ENCODE measurements around the gene HNRNPLL. TPM values are rescaled to one million over a fixed set of nuclear protein-coding genes. Genes with fewer than 3 reads are reported as not detected.

The HNRNPLL gene
- total RNA-seq = 10 to 100 TPM; 45.2 to 59.7 (median 54.4) TPM

GRCh38 chr2:38602732-38603401 is at the start of gene HNRNPLL:
Gene HNRNPLL, minus strand, starts transcription at chr2:38602928. Its CDS starts 302 bp downstream, at chr2:38602626.
- 0% methylated on average over 2 to 35 of the region's 75 CpGs for WGBS, 2 donors (ENCODE audit: low coverage in 1 of 2)
- peak within 1 kb of the TSS; percentile 69 to 86 (median 82) for H3K4me3 ChIP-seq
- peak; percentile 99 for DNase-seq
- H3K36me3 ChIP-seq = no peaks in the 10 kb centered on the region
- in situ Hi-C loops (cut with MboI; ENCODE audit: low pct_ligation_motif_present in 1 of 4, low pct_unique_long_range_greater_than_20kb in 1 of 4, low sequenced_read_pairs in 3 of 4) = loop anchor here in 2 of 4 donors (10.0 kb wide), 1 partner anchor 62 kb away; the partner anchor contains the start of gene GALM (in 2 of the 2)
- peak within 1 kb of the TSS; percentile 97 to 98 (median 98) for H3K27ac ChIP-seq
- no peaks in the 10 kb centered on the region for H3K9me3 ChIP-seq
- intact Hi-C loops (cut with DNase I; ENCODE audit: low total_unique reads) = loop anchor here (10.0 kb wide), 1 partner anchor 122 kb away; no protein-coding TSS in a partner anchor
- no peaks in the 10 kb centered on the region for H3K27me3 ChIP-seq
- peaks cover 10 to 45% (median 30%) of the 10 kb centered on the region in 4 donors for H3K4me1 ChIP-seq
- TF ChIP-seq POLR2A (IDR thresholded peaks at IDR 0.05) = peak; percentile 97
- no peak for TF ChIP-seq EP300 (IDR thresholded peaks at IDR 0.05; ENCODE audit: low read depth)
- no peak for TF ChIP-seq CTCF (IDR thresholded peaks at IDR 0.05)
- peak; percentile 99 for TF ChIP-seq POLR2AphosphoS5 (IDR thresholded peaks at IDR 0.05)

GRCh38 chr2:38650717-38651116 is 48.0 kb upstream of the HNRNPLL start:
- Histone ChIP-seq H3K9me3 (no peaks in the 10 kb centered on the region), H3K36me3 (no peaks in the 10 kb centered on the region), H3K4me1 (peaks cover 0 to 8% (median 3%) of the 10 kb centered on the region in 4 donors), H3K27me3 (no peaks in the 10 kb centered on the region), H3K27ac (no peak overlapping the region), H3K4me3 (no peak overlapping the region)
- 84% methylated on average over 2 of the region's 2 CpGs; no CpG with 5 or more reads in 1 of the 2 donors for WGBS, 2 donors (ENCODE audit: low coverage in 1 of 2)
- DNase-seq = no peak
- in situ Hi-C loops (cut with MboI; ENCODE audit: low pct_ligation_motif_present in 1 of 4, low pct_unique_long_range_greater_than_20kb in 1 of 4, low sequenced_read_pairs in 3 of 4) = no loop called here
- TF ChIP-seq CTCF (IDR thresholded peaks at IDR 0.05) = no peak
- no peak for TF ChIP-seq POLR2AphosphoS5 (IDR thresholded peaks at IDR 0.05)
- no peak for TF ChIP-seq EP300 (IDR thresholded peaks at IDR 0.05; ENCODE audit: low read depth)
- TF ChIP-seq POLR2A (IDR thresholded peaks at IDR 0.05) = no peak
- intact Hi-C loops (cut with DNase I; ENCODE audit: low total_unique reads) = no loop called here

GRCh38 chr2:38650012-38650411 is 47.3 kb upstream of the HNRNPLL start:
- intact Hi-C loops (cut with DNase I; ENCODE audit: low total_unique reads) = no loop called here
- WGBS, 2 donors (ENCODE audit: low coverage in 1 of 2) = 55 to 61% methylated on average over 4 to 6 of the region's 6 CpGs

More at GRCh38 chr2:38650012-38650411, 47.3 kb upstream of the HNRNPLL start:
- H3K36me3 ChIP-seq = no peaks in the 10 kb centered on the region
- H3K4me3 ChIP-seq = no peak overlapping the region
- no peak overlapping the region for H3K27ac ChIP-seq
- no peak for DNase-seq
- H3K4me1 ChIP-seq = peaks cover 0 to 8% (median 3%) of the 10 kb centered on the region in 4 donors
- no peaks in the 10 kb centered on the region for H3K27me3 ChIP-seq
- in situ Hi-C loops (cut with MboI; ENCODE audit: low pct_ligation_motif_present in 1 of 4, low pct_unique_long_range_greater_than_20kb in 1 of 4, low sequenced_read_pairs in 3 of 4) = no loop called here
- no peaks in the 10 kb centered on the region for H3K9me3 ChIP-seq
- TF ChIP-seq CTCF (IDR thresholded peaks at IDR 0.05) (no peak), EP300 (IDR thresholded peaks at IDR 0.05; ENCODE audit: low read depth) (no peak), POLR2AphosphoS5 (IDR thresholded peaks at IDR 0.05) (no peak), POLR2A (IDR thresholded peaks at IDR 0.05) (no peak)

Measured in transverse colon (tissue), 4 donors.